Measurements from ENCODE around the gene ERC1.
"Not testable (repeated sequence)": the region's sequence is repeated elsewhere in the genome, so short reads cannot be mapped to it uniquely, and the experiment has no call there.

The ERC1 gene

DNA sequence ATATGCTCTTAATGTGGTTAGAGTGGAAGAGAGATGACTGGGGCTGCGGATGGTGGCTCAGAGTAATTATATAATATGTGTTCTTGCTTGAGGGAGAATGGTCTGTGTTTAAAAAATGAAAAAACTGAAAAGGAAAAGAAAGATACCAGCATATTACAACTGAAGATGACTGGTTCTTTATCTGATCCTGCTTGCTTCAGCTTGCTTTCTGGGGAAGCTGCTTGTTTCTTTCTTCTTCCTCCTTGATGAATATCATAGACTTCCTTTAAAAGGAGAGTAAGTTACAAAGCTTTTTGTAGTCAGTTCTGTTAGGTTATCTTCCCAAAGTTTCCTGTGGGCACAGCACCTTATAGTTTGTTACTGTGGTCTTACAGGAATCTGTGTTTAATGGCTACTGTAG is 210.9 kb downstream of the ERC1 start:
- POLR2A ChIA-PET, result no interaction called here
- no peak for DNase-seq (ENCODE audit: extremely low spot score)
- TF ChIP-seq, protein P1, sequence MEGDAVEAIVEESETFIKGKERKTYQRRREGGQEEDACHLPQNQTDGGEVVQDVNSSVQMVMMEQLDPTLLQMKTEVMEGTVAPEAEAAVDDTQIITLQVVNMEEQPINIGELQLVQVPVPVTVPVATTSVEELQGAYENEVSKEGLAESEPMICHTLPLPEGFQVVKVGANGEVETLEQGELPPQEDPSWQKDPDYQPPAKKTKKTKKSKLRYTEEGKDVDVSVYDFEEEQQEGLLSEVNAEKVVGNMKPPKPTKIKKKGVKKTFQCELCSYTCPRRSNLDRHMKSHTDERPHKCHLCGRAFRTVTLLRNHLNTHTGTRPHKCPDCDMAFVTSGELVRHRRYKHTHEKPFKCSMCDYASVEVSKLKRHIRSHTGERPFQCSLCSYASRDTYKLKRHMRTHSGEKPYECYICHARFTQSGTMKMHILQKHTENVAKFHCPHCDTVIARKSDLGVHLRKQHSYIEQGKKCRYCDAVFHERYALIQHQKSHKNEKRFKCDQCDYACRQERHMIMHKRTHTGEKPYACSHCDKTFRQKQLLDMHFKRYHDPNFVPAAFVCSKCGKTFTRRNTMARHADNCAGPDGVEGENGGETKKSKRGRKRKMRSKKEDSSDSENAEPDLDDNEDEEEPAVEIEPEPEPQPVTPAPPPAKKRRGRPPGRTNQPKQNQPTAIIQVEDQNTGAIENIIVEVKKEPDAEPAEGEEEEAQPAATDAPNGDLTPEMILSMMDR (IDR thresholded peaks at IDR 0.05; ENCODE audit: control extremely low read depth, extremely low read depth, low read depth, missing control alignments), result no peak
- CTCF ChIA-PET, result no interaction called here

DNA sequence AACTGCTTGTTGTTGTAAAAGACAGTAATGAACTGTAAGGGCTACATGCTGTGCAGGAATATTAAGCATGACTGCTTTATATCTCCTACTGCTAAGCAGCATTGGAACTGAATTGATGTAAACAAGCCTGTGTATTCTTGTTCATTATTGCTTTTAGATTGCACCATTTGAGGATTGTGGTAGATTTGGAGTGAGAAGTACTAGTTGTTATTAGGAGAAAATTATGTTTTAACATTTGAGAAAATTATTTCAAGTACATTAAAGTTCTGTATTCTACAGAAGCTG is 212.7 kb downstream of the ERC1 start:
- no peak for DNase-seq (ENCODE audit: extremely low spot score)
- CTCF ChIA-PET, result no interaction called here
- TF ChIP-seq, protein P1 (IDR thresholded peaks at IDR 0.05; ENCODE audit: control extremely low read depth, extremely low read depth, low read depth, missing control alignments), result no peak
- POLR2A ChIA-PET, result no interaction called here

DNA sequence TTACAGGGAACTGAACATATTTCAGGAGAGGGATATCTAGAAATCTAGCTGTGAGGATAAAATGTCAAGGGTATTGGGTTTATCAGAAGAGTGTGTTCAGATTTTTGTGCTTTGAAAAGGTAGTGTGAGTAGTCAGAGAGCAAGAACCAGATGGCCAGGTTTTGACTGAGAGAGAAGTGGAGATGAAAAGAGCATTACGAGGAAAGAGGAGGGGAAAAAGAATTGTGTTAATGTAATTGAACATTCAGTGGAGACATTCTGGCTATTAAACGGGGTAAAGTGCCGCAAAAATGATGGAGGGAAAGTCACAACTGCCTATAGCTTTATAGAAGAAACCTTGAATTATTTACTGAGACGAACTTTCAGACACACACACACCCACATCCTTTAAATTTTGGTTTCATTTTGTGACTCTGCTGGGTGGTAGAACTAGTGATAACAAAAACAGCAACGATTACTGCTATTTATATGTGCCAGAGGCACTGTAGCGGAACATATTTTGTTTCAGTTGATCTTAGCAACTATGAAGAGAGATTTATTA is 213.6 kb downstream of the ERC1 start:
- TF ChIP-seq, protein P1 (IDR thresholded peaks at IDR 0.05; ENCODE audit: control extremely low read depth, extremely low read depth, low read depth, missing control alignments), result no peak
- ChIA-PET POLR2A (no interaction called here), CTCF (interaction anchor here (3.8 kb wide), 1 partner anchor 87 kb away, joined by 20 read pairs; no protein-coding TSS in a partner anchor)
- peak; percentile 46 for DNase-seq (ENCODE audit: extremely low spot score)

DNA sequence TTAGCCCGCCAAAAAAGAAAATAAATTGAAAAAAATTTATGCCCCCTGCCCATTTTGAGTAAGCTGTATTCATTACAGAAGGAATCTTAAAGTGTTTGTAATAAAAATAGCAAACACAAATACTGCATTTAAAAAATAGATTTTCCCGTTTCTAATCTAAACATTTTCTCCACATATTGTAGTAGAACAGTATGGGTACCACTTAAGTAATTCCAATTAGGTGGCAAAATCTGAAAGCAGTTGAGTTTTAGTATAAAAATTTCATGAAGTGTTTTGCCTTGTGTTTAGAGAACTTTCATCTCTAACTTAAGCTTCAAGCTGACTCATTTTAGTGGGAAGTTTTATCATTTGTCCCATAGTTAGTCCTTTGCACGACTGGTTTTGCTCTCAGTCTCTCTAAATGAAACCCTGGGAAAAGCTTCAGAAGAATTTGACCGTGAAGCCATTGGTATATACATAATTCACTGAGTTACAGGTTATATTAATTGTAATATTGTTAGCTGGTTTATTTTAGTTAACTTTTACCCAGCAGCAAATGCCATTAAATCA is 214.6 kb downstream of the ERC1 start:
- TF ChIP-seq, protein P1 (IDR thresholded peaks at IDR 0.05; ENCODE audit: control extremely low read depth, extremely low read depth, low read depth, missing control alignments), result no peak
- CTCF ChIA-PET, result interaction anchor here (1.6 to 3.8 kb wide), 2 partner anchors 23 to 88 kb away, joined by 4 to 20 read pairs; no protein-coding TSS in a partner anchor

DNA sequence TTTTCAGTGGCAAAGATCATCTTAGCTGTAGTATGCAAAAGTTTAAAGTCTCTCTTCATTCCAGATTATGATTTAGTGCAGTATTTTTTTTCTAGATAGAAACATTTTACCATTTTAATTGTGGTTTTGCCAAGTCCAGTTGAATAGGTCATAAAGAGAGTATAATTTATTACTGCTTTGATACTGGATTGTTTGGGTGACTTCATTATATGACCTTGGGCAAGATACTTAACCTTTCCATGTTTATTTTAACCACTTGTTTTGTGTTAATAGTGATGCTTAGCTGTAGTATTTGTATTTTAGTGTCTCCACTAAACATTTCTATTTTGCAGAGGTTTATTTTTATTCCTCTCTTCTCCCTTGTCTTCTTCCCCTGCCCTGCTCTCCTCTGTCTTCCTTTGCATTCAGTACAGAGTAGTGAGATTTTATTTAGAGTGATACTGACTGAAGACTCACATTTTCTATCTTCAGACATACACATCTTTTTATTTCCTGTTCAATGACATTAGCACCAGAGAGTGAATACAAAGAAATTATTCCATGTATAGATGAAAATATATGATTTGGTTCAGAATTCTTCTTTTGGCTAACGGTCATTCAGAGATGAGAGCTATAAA is 215.2 kb downstream of the ERC1 start:
- no peak for DNase-seq (ENCODE audit: extremely low spot score)
- ChIA-PET POLR2A (no interaction called here), CTCF (interaction anchor here (1.2 to 3.8 kb wide), 3 partner anchors 18 to 88 kb away, joined by 3 to 20 read pairs (median 4); no protein-coding TSS in a partner anchor)
- TF ChIP-seq, protein P1 (IDR thresholded peaks at IDR 0.05; ENCODE audit: control extremely low read depth, extremely low read depth, low read depth, missing control alignments), result no peak

More for the DNA sequence above, 214.6 kb downstream of the ERC1 start:
- POLR2A ChIA-PET, result no interaction called here
- no peak for DNase-seq (ENCODE audit: extremely low spot score)

DNA sequence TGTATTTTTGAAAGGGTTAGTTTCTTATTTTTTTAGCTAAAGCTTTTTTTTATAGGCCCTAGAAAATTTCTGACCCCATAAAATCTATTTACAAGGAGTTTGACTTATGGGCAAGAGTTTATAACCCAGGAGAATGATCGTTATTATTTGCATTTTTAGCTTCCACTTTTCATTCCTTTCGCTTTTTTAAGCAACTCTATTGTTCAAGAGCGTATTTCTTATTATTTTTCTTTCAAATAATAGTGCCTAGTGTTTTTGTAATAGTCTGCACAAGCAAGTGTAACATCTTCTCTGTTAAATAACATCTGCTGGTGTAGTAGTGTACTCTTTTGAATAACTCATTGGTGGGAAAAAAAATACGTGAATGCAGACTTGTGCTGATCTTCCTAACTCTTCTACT is 216.3 kb downstream of the ERC1 start:
- TF ChIP-seq, protein P1 (IDR thresholded peaks at IDR 0.05; ENCODE audit: control extremely low read depth, extremely low read depth, low read depth, missing control alignments), result no peak
- POLR2A ChIA-PET, result no interaction called here

DNA sequence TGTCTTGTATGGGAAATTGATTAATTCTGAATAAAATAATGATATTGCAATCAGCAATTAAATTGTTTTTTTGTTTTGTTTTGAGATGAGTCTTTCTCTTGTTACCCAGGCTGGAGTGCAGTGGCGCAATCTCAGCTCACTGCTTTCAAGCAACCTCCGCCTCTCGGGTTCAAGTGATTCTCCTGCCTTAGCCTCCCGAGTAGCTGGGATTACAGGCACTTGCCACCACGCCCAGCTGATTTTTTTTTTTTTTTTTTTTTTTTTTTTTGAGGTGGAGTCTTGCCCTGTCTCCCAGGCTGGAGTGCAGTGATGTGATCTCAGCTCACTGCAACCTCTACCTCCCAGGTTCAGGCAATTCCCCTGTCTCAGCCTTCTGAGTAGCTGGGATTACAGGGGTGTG is 217.7 kb downstream of the ERC1 start:
- POLR2A ChIA-PET; DNase-seq (ENCODE audit: extremely low spot score): not testable (repeated sequence)
- CTCF ChIA-PET, result interaction anchor here (1.2 to 3.8 kb wide), 4 partner anchors 11 to 91 kb away, joined by 3 to 20 read pairs (median 4); no protein-coding TSS in a partner anchor

More for the DNA sequence above, 216.3 kb downstream of the ERC1 start:
- DNase-seq (ENCODE audit: extremely low spot score), result no peak
- CTCF ChIA-PET, result interaction anchor here (1.2 to 3.8 kb wide), 3 partner anchors 17 to 89 kb away, joined by 3 to 20 read pairs (median 3); no protein-coding TSS in a partner anchor
